KMS-11 (cell line): ENCODE results near the gene LSP1.

Experiments
- H2AFZ ChIP-seq: fragments of 200-600 bp; sonication (generic); 2 replicates; pipeline ENCODE4 v1.6.1; 2016; ENCODE audit warnings: antibody characterized with exemption, mixed run types, low read depth
- H3K27ac ChIP-seq: fragments of 200-600 bp; sonication (generic); 2 replicates; pipeline ENCODE4 v1.6.1; 2016; ENCODE audit warnings: mild to moderate bottlenecking, mixed run types
- H3K27me3 ChIP-seq: fragments of 200-600 bp; sonication (generic); 2 replicates; pipeline ENCODE4 v1.6.1; 2017; ENCODE audit warnings: mild to moderate bottlenecking, low read depth, mixed run types, moderate library complexity; ENCODE audit not compliant: insufficient read depth
- H3K36me3 ChIP-seq: fragments of 200-600 bp; sonication (generic); 2 replicates; pipeline ENCODE4 v1.6.1; 2017; ENCODE audit warnings: mild to moderate bottlenecking, mixed run types; ENCODE audit not compliant: insufficient read depth
- H3K4me1 ChIP-seq: fragments of 200-600 bp; sonication (generic); 2 replicates; pipeline ENCODE4 v1.6.1; 2016; ENCODE audit warnings: mild to moderate bottlenecking, low read depth, mixed run types; ENCODE audit not compliant: poor library complexity, severe bottlenecking
- H3K4me2 ChIP-seq: fragments of 200-600 bp; sonication (generic); 2 replicates; pipeline ENCODE4 v1.7.0; 2016; ENCODE audit warnings: mild to moderate bottlenecking, mixed run types
- H3K4me3 ChIP-seq: fragments of 200-600 bp; sonication (generic); IDR thresholded peaks from 2 replicates; pipeline ENCODE4 v1.6.1; 2017; ENCODE audit warnings: low read depth, low read length, mixed read lengths; ENCODE audit not compliant: insufficient read depth
- H3K79me2 ChIP-seq: fragments of 200-600 bp; sonication (generic); 2 replicates; pipeline ENCODE4 v1.6.1; 2016; ENCODE audit warnings: low read depth, mixed run types; ENCODE audit not compliant: insufficient read depth
- H3K9ac ChIP-seq: fragments of 200-600 bp; sonication (generic); 2 replicates; pipeline ENCODE4 v1.6.1; 2016; ENCODE audit warnings: mild to moderate bottlenecking, mixed run types
- H4K20me1 ChIP-seq: fragments of 200-600 bp; sonication (generic); 2 replicates; pipeline ENCODE4 v1.6.1; 2016; ENCODE audit warnings: mild to moderate bottlenecking, mixed run types; ENCODE audit not compliant: insufficient read depth
- CTCF ChIP-seq: fragments of 200-600 bp; sonication (generic); conservative IDR thresholded peaks from 2 replicates; pipeline ENCODE4 v1.6.1; 2017; ENCODE audit warnings: low read depth, mild to moderate bottlenecking, antibody characterized with exemption, low read length, moderate library complexity, mixed read lengths

The LSP1 gene

GRCh38 chr11:1831338-1832210 lies 21.3 kb upstream of the LSP1 start:
- no peak overlapping the region for H3K9ac ChIP-seq
- H4K20me1 ChIP-seq: no peaks in the 10 kb centered on the region
- H3K4me3 ChIP-seq: no peak overlapping the region
- H3K4me1 ChIP-seq: no peaks in the 10 kb centered on the region
- no peaks in the 10 kb centered on the region for H3K36me3 ChIP-seq
- H3K4me2 ChIP-seq: no peak overlapping the region
- no peak overlapping the region for H3K27ac ChIP-seq
- H2AFZ ChIP-seq: no peak overlapping the region
- no peaks in the 10 kb centered on the region for H3K79me2 ChIP-seq
- no peak for TF ChIP-seq CTCF
- H3K27me3 ChIP-seq: peaks cover 84% of the 10 kb centered on the region

GRCh38 chr11:1832211-1832919 lies 20.5 kb upstream of the LSP1 start:
- Histone ChIP-seq H3K4me3 (no peak overlapping the region), H3K27me3 (peaks cover 81% of the 10 kb centered on the region), H2AFZ (no peak overlapping the region), H3K4me2 (no peak overlapping the region), H3K79me2 (no peaks in the 10 kb centered on the region), H3K4me1 (no peaks in the 10 kb centered on the region), H3K9ac (no peak overlapping the region), H4K20me1 (no peaks in the 10 kb centered on the region), H3K27ac (no peak overlapping the region), H3K36me3 (no peaks in the 10 kb centered on the region)
- peak; percentile 81 for TF ChIP-seq CTCF

- Histone ChIP-seq H3K9ac (no peak overlapping the region), H4K20me1 (no peaks in the 10 kb centered on the region), H3K4me2 (no peak overlapping the region), H3K27me3 (peaks cover 76% of the 10 kb centered on the region), H3K4me1 (no peaks in the 10 kb centered on the region), H3K27ac (no peak overlapping the region), H2AFZ (no peak overlapping the region), H3K36me3 (no peaks in the 10 kb centered on the region), H3K4me3 (no peak overlapping the region), H3K79me2 (no peaks in the 10 kb centered on the region)
- TF ChIP-seq CTCF: peak; percentile 19; the same call in 1 of the 2 replicates
Measured at GRCh38 chr11:1832920-1833295, 20.0 kb upstream of the LSP1 start.

- Histone ChIP-seq H3K36me3 (no peaks in the 10 kb centered on the region), H3K9ac (no peak overlapping the region), H4K20me1 (no peaks in the 10 kb centered on the region), H3K4me3 (no peak overlapping the region), H3K4me1 (no peaks in the 10 kb centered on the region), H3K27me3 (peaks cover 73% of the 10 kb centered on the region), H3K4me2 (no peak overlapping the region), H2AFZ (no peak overlapping the region), H3K27ac (no peak overlapping the region), H3K79me2 (no peaks in the 10 kb centered on the region)
- no peak for TF ChIP-seq CTCF
Measured at GRCh38 chr11:1834062-1834610, 18.7 kb upstream of the LSP1 start.
